K562 (cell line): ENCODE data around the gene KPNA1. TPM values are rescaled to one million over a fixed set of nuclear protein-coding genes. Genes with fewer than 3 reads are reported as not detected.

Source experiments
- ATF3 ChIP-seq, 2 experiments: fragments of 450-650 bp in 1 of 2; sonication (generic) in 1 of 2; formaldehyde crosslinking in 1 of 2; IDR thresholded peaks in 1 of 2; conservative IDR thresholded peaks in 1 of 2; 2 replicates each; pipeline versions ENCODE4 v1.6.1 to v1.8.1; 2016 to 2023; ENCODE audit warnings: mild to moderate bottlenecking in 2 of 2, moderate library complexity in 2 of 2, inconsistent platforms in 1 of 2, missing genetic modification reagents in 1 of 2
- BRF2 ChIP-seq: IDR thresholded peaks from 3 replicates; pipeline ENCODE4 v1.6.1; 2011; ENCODE audit warnings: borderline replicate concordance, mild to moderate bottlenecking; ENCODE audit not compliant: insufficient read length, insufficient read depth
- HDGF ChIP-seq: fragments of 450-650 bp; IDR thresholded peaks from 2 replicates; pipeline ENCODE4 v1.6.1; 2016
- HEY1 ChIP-seq: fragments of 250-450 bp; sonication (Bioruptor Pico); IDR thresholded peaks from 2 replicates; pipeline ENCODE4 v1.5.0; 2020; ENCODE audit warnings: mild to moderate bottlenecking, moderate library complexity, borderline replicate concordance
- HNRNPLL ChIP-seq: fragments of 200-400 bp; formaldehyde crosslinking; IDR thresholded peaks from 2 replicates; pipeline ENCODE4 v1.6.1; 2017; ENCODE audit warnings: low read length, low read depth, mild to moderate bottlenecking; ENCODE audit not compliant: poor library complexity, severe bottlenecking
- NCOA6 ChIP-seq: fragments of 450-650 bp; IDR thresholded peaks from 2 replicates; pipeline ENCODE4 v1.6.1; 2017; ENCODE audit warnings: mild to moderate bottlenecking
- POLR2AphosphoS5 ChIP-seq: IDR thresholded peaks from 2 replicates; pipeline ENCODE4 v1.6.1; 2011; ENCODE audit warnings: mild to moderate bottlenecking, low read depth, low read length, moderate library complexity; ENCODE audit not compliant: control insufficient read depth, insufficient read depth
- SAP30 ChIP-seq: fragments of 200-600 bp; sonication (generic); IDR thresholded peaks from 2 replicates; pipeline ENCODE4 v1.6.1; 2012; ENCODE audit warnings: borderline replicate concordance, low read depth, mild to moderate bottlenecking, moderate library complexity, low read length, control low read depth, inconsistent platforms; ENCODE audit not compliant: insufficient read depth, poor library complexity, severe bottlenecking
- SFPQ ChIP-seq: fragments of 200-400 bp; formaldehyde crosslinking; IDR thresholded peaks from 2 replicates; pipeline ENCODE4 v1.6.1; 2017; ENCODE audit warnings: mild to moderate bottlenecking, low read depth, low read length, moderate library complexity
- SMAD3 ChIP-seq: fragments of 450-650 bp; formaldehyde crosslinking; conservative IDR thresholded peaks from 2 replicates; pipeline ENCODE4 v1.4.0; 2020; ENCODE audit warnings: mild to moderate bottlenecking
- SMARCE1 ChIP-seq: fragments of 450-650 bp; IDR thresholded peaks from 2 replicates; pipeline ENCODE4 v1.7.1; 2016; ENCODE audit warnings: mild to moderate bottlenecking
- ZBTB33 ChIP-seq: sonication (generic); formaldehyde crosslinking; IDR thresholded peaks from 2 replicates; pipeline ENCODE4 v1.8.1; 2023; ENCODE audit warnings: mild to moderate bottlenecking, missing genetic modification reagents
- ZBTB5 ChIP-seq: fragments of 450-650 bp; IDR thresholded peaks from 2 replicates; pipeline ENCODE4 v1.6.1; 2017; ENCODE audit warnings: antibody characterized with exemption
- ZMIZ1 ChIP-seq, 2 experiments: fragments of 150-350 bp in 1 of 2; IDR thresholded peaks; 2 replicates each; pipeline ENCODE4 v1.6.1; 2012 to 2016; ENCODE audit warnings: low read depth in 2 of 2, low read length in 2 of 2, mild to moderate bottlenecking in 1 of 2, moderate library complexity in 1 of 2
- ZNF431 ChIP-seq: sonication (generic); formaldehyde crosslinking; IDR thresholded peaks from 2 replicates; pipeline ENCODE4 v1.8.0; 2022; ENCODE audit warnings: mild to moderate bottlenecking, missing genetic modification reagents
- polyA plus RNA-seq, 8 experiments: library from polyadenylated mRNA; depleted of rRNA in 4 of 8; stranded (reverse) in 5 of 8; unstranded in 3 of 8; fragments of >200 nt; fragmentation: Nextera tagmentation in 2 of 8; fragmentation: Illumina TruSeq in 1 of 8; extraction: Ambion mirVana in 2 of 8; extraction: Trizol in 1 of 8; gene quantifications; 2 replicates each; pipeline versions ENCODE4 v1.2.1 to v1.2.3, GENCODE V29; 2011 to 2014; ENCODE audit warnings: inconsistent platforms in 1 of 8, missing spikeins in 1 of 8
- total RNA-seq, 7 experiments: library from RNA; depleted of rRNA in 6 of 7; stranded (reverse); fragments of >200 nt in 6 of 7; fragmentation: Illumina TruSeq in 2 of 7; extraction: Trizol in 2 of 7; gene quantifications; 2 replicates each; pipeline versions ENCODE4 v1.2.1 to v1.2.3, GENCODE V29; 2011 to 2021; ENCODE audit warnings: low replicate concordance in 1 of 7

The KPNA1 gene
- total and polyA plus RNA-seq, 9 of the 15 experiments (the other 6 are each of a cell fraction or from before 2014, with no cell fraction given): 9.3 to 53.8 (median 33.5) TPM

- TF ChIP-seq SFPQ (no peak), HNRNPLL (no peak), HEY1 (CRISPR knock-in tag) (no peak), ATF3 (IDR thresholded peaks at IDR 0.05) (peak; percentile 57; the same call in 1 of the 2 replicates), ATF3 (CRISPR knock-in tag; conservative IDR thresholded peaks at IDR 0.05) (no peak), HDGF (no peak), POLR2AphosphoS5 (no peak), ZNF431 (CRISPR knock-in tag) (no peak), SMARCE1 (0 out of 2 replicates have a peak, but pooled peaks have one; percentile 34), ZMIZ1 (IDR thresholded peaks at IDR 0.05; ENCODE audit: low read depth in 2 of 2, low read length in 2 of 2) (no peak), SAP30 (no peak), SMAD3 (no peak), ZBTB5 (no peak), BRF2 (no peak), NCOA6 (no peak), ZBTB33 (CRISPR knock-in tag) (no peak)
These were observed 12.6 kb downstream of the KPNA1 start (continued) for GRCh38 chr3:122502139-122502538.
